Retinal pigment epithelial cell (primary cell): ENCODE data around the gene ARSB.

Source experiments
- DNase-seq: peaks from one replicate; pipeline ENCODE4 v3.0.0-alpha.2; 2010; ENCODE audit warnings: low read depth
- H3K4me3 ChIP-seq: 2 replicates; pipeline ENCODE4 v1.5.1; 2011; ENCODE audit warnings: mild to moderate bottlenecking, low read length, control low read depth, moderate library complexity
- TF ChIP-seq, protein P1 (sequence below): conservative IDR thresholded peaks from 2 replicates; pipeline ENCODE4 v1.5.1; 2011; ENCODE audit warnings: low read depth, low read length, control low read depth, inconsistent platforms

Gene ARSB

GRCh38 chr5:79023947-79024346 is 38.8 kb upstream of the ARSB start:
- DNase-seq, result no peak
- H3K4me3 ChIP-seq, result no peak overlapping the region
- TF ChIP-seq, protein P1, sequence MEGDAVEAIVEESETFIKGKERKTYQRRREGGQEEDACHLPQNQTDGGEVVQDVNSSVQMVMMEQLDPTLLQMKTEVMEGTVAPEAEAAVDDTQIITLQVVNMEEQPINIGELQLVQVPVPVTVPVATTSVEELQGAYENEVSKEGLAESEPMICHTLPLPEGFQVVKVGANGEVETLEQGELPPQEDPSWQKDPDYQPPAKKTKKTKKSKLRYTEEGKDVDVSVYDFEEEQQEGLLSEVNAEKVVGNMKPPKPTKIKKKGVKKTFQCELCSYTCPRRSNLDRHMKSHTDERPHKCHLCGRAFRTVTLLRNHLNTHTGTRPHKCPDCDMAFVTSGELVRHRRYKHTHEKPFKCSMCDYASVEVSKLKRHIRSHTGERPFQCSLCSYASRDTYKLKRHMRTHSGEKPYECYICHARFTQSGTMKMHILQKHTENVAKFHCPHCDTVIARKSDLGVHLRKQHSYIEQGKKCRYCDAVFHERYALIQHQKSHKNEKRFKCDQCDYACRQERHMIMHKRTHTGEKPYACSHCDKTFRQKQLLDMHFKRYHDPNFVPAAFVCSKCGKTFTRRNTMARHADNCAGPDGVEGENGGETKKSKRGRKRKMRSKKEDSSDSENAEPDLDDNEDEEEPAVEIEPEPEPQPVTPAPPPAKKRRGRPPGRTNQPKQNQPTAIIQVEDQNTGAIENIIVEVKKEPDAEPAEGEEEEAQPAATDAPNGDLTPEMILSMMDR, result no peak

DNA sequence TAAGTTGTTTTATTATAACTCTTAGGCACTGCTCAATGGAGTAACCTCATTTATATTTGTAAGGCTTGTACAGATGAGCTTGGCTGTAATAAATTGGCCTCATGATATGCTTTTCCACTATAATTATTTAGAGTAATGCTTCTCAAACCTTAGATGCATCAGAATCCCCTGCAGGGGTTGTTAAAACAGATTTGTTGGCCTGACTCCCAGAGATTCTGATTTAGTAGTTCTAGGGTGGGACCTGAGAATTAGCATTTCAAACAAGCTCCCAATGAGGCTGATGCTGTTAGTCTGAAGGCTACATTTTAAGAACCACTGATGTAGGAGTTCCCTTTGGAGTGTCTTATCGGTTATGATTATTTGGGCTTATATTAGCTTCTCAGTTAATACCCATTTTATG is 38.2 kb upstream of the ARSB start:
- no peak for DNase-seq
- TF ChIP-seq, protein P1, result no peak

DNA sequence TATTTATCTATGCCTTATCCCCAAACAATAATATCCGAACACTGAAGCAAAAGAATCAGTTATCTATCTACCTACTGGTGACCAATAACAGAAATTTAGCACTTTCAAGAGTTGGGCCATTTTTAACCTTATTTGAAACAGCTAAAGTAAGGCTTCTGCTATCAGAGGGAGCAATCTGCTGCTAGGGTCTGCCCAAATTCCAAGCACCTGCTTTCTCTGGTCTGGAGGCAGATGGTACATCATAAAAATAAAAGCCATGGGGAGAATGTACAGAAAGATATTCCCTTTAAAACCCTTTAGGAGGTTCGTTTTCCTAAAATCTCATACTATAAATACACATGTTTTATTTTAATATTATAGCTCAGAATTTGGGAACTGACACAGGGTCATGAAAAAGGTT is 37.7 kb upstream of the ARSB start:
- no peak for DNase-seq
- H3K4me3 ChIP-seq, result no peak overlapping the region
- TF ChIP-seq, protein P1, result no peak

More for the DNA sequence above, 38.2 kb upstream of the ARSB start:
- H3K4me3 ChIP-seq, result no peak overlapping the region

GRCh38 chr5:79021753-79022152 is 36.6 kb upstream of the ARSB start:
- H3K4me3 ChIP-seq, result no peak overlapping the region
- DNase-seq, result no peak
- TF ChIP-seq, protein P1, result no peak

GRCh38 chr5:79020861-79021561 is 35.9 kb upstream of the ARSB start:
- H3K4me3 ChIP-seq, result peak overlapping the region; percentile 30
- DNase-seq, result peak; percentile 27
- TF ChIP-seq, protein P1, result peak; percentile 93

DNA sequence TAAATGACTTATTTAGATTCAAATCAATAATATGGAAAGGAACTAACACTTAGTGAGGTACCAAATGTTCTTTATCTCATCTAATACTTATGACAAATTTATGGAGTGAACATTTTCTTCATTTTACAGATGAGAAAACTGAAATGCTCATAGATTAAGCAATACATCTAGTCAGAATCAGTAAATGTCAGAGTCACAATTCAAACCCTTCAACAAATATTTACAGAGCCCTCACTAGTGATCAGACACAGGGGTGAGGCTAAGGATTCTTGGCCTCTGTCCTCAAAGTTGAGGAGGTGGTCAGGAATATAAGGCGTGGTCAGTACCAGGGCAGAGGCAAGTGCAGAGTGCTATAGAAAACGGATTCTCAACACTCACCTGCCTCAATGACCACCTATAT is 29.5 kb upstream of the ARSB start:
- TF ChIP-seq, protein P1, result no peak
- no peak overlapping the region for H3K4me3 ChIP-seq
- no peak for DNase-seq

DNA sequence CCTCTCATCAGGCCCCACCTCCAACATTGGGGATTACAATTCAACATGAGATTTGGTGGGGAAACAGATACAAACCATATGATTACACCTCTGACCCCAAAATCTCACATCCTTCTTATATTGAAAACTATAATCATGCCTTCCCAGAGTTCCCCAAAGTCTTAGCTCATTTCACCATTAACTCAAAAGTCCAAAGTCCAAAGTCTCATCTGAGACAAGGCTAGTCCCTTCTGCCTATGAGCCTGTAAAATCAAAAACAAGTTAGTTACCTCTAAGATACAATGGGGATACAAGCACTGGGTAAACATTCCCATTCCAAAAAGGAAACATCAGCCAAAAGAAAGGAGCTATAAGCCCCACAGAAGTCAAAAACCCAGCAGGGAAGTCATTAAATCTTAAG is 26.8 kb upstream of the ARSB start:
- DNase-seq, result no peak
- H3K4me3 ChIP-seq, result no peak overlapping the region
- TF ChIP-seq, protein P1, result no peak
